BE2C (cell line): ENCODE measurements around the gene ABHD1.
A peak's percentile ranks its signal among the peaks of the same experiment; 100 is the strongest.

Source experiments
- DNase-seq: peaks from one replicate; pipeline ENCODE4 v3.0.0-alpha.2; 2020
- H3K27me3 ChIP-seq: fragments of 250-450 bp; sonication (Bioruptor Pico); 2 replicates; pipeline ENCODE4 v1.5.1; 2020; ENCODE audit warnings: mild to moderate bottlenecking
- H3K36me3 ChIP-seq: fragments of 250-450 bp; sonication (Bioruptor Pico); 2 replicates; pipeline ENCODE4 v1.5.1; 2020; ENCODE audit warnings: mild to moderate bottlenecking
- H3K4me1 ChIP-seq: fragments of 250-450 bp; sonication (Bioruptor Pico); 2 replicates; pipeline ENCODE4 v1.5.1; 2020
- H3K4me3 ChIP-seq: 2 replicates; pipeline ENCODE4 v1.5.1; 2011; ENCODE audit warnings: low read depth, low read length
- H3K9me3 ChIP-seq: fragments of 250-450 bp; sonication (Bioruptor Pico); 2 replicates; pipeline ENCODE4 v1.5.1; 2020
- TF ChIP-seq, protein P1 (sequence below): IDR thresholded peaks from 2 replicates; pipeline ENCODE4 v1.5.1; 2012; ENCODE audit warnings: mild to moderate bottlenecking, low read depth, low read length

Gene ABHD1

GRCh38 chr2:27079233-27080139 is 44.1 kb upstream of the ABHD1 start:
- Histone ChIP-seq H3K4me1 (peaks cover 38% of the 10 kb centered on the region), H3K4me3 (peak overlapping the region; percentile 93)
- TF ChIP-seq, protein P1, sequence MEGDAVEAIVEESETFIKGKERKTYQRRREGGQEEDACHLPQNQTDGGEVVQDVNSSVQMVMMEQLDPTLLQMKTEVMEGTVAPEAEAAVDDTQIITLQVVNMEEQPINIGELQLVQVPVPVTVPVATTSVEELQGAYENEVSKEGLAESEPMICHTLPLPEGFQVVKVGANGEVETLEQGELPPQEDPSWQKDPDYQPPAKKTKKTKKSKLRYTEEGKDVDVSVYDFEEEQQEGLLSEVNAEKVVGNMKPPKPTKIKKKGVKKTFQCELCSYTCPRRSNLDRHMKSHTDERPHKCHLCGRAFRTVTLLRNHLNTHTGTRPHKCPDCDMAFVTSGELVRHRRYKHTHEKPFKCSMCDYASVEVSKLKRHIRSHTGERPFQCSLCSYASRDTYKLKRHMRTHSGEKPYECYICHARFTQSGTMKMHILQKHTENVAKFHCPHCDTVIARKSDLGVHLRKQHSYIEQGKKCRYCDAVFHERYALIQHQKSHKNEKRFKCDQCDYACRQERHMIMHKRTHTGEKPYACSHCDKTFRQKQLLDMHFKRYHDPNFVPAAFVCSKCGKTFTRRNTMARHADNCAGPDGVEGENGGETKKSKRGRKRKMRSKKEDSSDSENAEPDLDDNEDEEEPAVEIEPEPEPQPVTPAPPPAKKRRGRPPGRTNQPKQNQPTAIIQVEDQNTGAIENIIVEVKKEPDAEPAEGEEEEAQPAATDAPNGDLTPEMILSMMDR = no peak

GRCh38 chr2:27080140-27080469 is 43.5 kb upstream of the ABHD1 start:
- Histone ChIP-seq H3K36me3 (peaks cover 22% of the 10 kb centered on the region), H3K4me1 (peaks cover 32% of the 10 kb centered on the region), H3K4me3 (peak overlapping the region; percentile 93), H3K9me3 (no peaks in the 10 kb centered on the region), H3K27me3 (no peaks in the 10 kb centered on the region)
- no peak for DNase-seq
- TF ChIP-seq, protein P1 = no peak

More at GRCh38 chr2:27079233-27080139, 44.1 kb upstream of the ABHD1 start:
- no peaks in the 10 kb centered on the region for H3K9me3 ChIP-seq
- H3K36me3 ChIP-seq = peaks cover 22% of the 10 kb centered on the region
- DNase-seq = peak; percentile 41
- no peaks in the 10 kb centered on the region for H3K27me3 ChIP-seq

- Histone ChIP-seq H3K27me3 (no peaks in the 10 kb centered on the region), H3K36me3 (peaks cover 22% of the 10 kb centered on the region), H3K9me3 (no peaks in the 10 kb centered on the region), H3K4me3 (peak overlapping the region; percentile 93), H3K4me1 (peaks cover 30% of the 10 kb centered on the region)
- TF ChIP-seq, protein P1 = no peak
- no peak for DNase-seq
These were observed 43.0 kb upstream of the ABHD1 start for GRCh38 chr2:27080603-27080936.

GRCh38 chr2:27081984-27082772 is 41.4 kb upstream of the ABHD1 start:
- TF ChIP-seq, protein P1 = no peak
- Histone ChIP-seq H3K9me3 (no peaks in the 10 kb centered on the region), H3K36me3 (peaks cover 22% of the 10 kb centered on the region), H3K27me3 (no peaks in the 10 kb centered on the region), H3K4me3 (peak overlapping the region; percentile 41; the same call in 1 of the 2 replicates), H3K4me1 (peaks cover 22% of the 10 kb centered on the region)
- DNase-seq = no peak

DNA sequence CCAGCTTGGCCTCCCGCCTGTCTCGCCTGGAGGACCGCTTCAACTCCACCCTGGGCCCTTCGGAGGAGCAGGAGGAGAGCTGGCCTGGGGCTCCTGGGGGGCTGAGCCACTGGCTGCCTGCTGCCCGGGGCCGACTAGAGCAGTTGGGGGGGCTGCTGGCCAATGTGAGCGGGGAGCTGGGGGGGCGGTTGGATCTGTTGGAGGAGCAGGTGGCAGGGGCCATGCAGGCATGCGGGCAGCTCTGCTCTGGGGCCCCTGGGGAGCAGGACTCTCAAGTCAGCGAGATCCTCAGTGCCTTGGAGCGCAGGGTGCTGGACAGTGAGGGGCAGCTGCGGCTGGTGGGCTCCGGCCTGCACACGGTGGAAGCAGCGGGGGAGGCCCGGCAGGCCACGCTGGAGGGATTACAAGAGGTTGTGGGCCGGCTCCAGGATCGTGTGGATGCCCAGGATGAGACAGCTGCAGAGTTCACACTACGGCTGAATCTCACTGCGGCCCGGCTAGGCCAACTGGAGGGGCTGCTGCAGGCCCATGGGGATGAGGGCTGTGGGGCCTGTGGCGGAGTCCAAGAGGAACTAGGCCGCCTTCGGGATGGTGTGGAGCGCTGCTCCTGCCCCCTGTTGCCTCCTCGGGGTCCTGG is 40.7 kb upstream of the ABHD1 start:
- H3K36me3 ChIP-seq = peaks cover 22% of the 10 kb centered on the region
- peaks cover 19% of the 10 kb centered on the region for H3K4me1 ChIP-seq
- H3K9me3 ChIP-seq = no peaks in the 10 kb centered on the region
- H3K4me3 ChIP-seq = no peak overlapping the region
- TF ChIP-seq, protein P1 = no peak
- no peak for DNase-seq
- H3K27me3 ChIP-seq = no peaks in the 10 kb centered on the region
